ENCODE results near the gene CDC25C. TPM values are rescaled to one million over a fixed set of nuclear protein-coding genes. Genes with fewer than 3 reads are reported as not detected.

Gene CDC25C
- total RNA-seq, 1 experiment from 2014 or later = 19.3 TPM

DNA sequence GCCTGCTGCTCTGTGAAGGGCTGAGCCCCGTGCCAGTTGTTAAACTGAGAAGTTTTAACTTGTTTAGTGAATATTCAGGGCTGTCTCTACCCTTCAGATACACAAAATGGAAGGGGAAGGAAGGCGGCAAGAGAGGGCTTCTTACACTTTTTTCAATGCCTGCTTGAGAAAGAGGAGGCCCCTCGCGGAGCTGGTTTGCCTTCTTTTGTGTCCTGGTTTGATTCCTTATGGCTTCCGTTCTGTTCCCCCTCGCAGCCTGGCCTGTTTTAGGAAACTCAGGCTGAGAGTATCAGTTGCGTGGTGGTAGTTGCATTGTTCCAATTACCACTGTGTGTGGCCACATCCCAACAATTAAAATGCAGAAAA, 7.5 kb upstream of the CDC25C start:
- Histone ChIP-seq H3K4me1 (ENCODE audit: control insufficient read depth in 1 of 2, insufficient read depth in 2 of 2, low read length in 2 of 2) (peaks cover 0 to 28% of the 10 kb centered on the region in 2 experiments; a peak in 2 of 4 replicates), H3K4me3 (replicated peaks in 1 of 2; ENCODE audit: low read depth in 1 of 2, low read length in 2 of 2) (peak overlapping the region; percentile 67 to 74), H3K9ac (ENCODE audit: low read length) (peak overlapping the region; percentile 80), H2AFZ (ENCODE audit: low read depth, low read length, poor library complexity, severe bottlenecking) (no peak overlapping the region), H3K4me2 (ENCODE audit: low read length) (peak overlapping the region; percentile 88), H3K27me3 (ENCODE audit: insufficient read depth, low read length) (no peaks in the 10 kb centered on the region), H3K36me3 (ENCODE audit: control insufficient read depth in 1 of 2, insufficient read depth in 2 of 2, low read length in 2 of 2) (peaks cover 16 to 19% of the 10 kb centered on the region in 2 experiments), H3K27ac (ENCODE audit: low read depth, low read length) (peak overlapping the region; percentile 85; the same call in 1 of the 2 replicates), H4K20me1 (ENCODE audit: insufficient read depth) (no peaks in the 10 kb centered on the region), H3K9me2 (ENCODE audit: insufficient read depth) (no peaks in the 10 kb centered on the region), H3K79me2 (ENCODE audit: insufficient read depth, low read length) (peaks cover 40% of the 10 kb centered on the region), H3K9me3 (ENCODE audit: control insufficient read depth in 1 of 2, insufficient read depth in 1 of 2, low read depth in 1 of 2, low read length in 2 of 2) (no peaks in the 10 kb centered on the region)
- POLR2A ChIA-PET = interaction anchor here (1.4 to 6.5 kb wide), 3 partner anchors 8 to 13 kb away, joined by 7 to 59 read pairs (median 9); partner anchors contain the start of gene KDM3B
- DNase-seq (ENCODE audit: low read depth, low spot score) = no peak
- RAD21 ChIA-PET (ENCODE audit: low non-redundant PET in 1 of 2, low total read pairs in 2 of 2, uncharacterized antibody in 2 of 2, unreplicated experiment in 2 of 2) = no interaction called here
- BruUV-seq (replicated peaks) = TSS peak; percentile 56
- ATAC-seq = no peak
- CTCF ChIA-PET = interaction anchor here (5.1 kb wide), 1 partner anchor 13 kb away, joined by 40 read pairs; the partner anchor contains the start of gene KDM3B
- TF ChIP-seq ZNF274 (IDR thresholded peaks at IDR 0.05; ENCODE audit: low read depth, low read length) (no peak), YY1 (IDR thresholded peaks at IDR 0.05; ENCODE audit: extremely low read depth, insufficient replicate concordance, low read depth, low read length) (no peak), SRF (IDR thresholded peaks at IDR 0.05; ENCODE audit: low read depth) (no peak), EZH2phosphoT487 (IDR thresholded peaks at IDR 0.05; ENCODE audit: borderline replicate concordance) (no peak), ELF1 (IDR thresholded peaks at IDR 0.05; ENCODE audit: borderline replicate concordance, low read depth) (no peak), FOSL1 (IDR thresholded peaks at IDR 0.05; ENCODE audit: low read depth) (no peak), SP1 (IDR thresholded peaks at IDR 0.05; ENCODE audit: low read depth) (no peak), POLR2A (IDR thresholded peaks at IDR 0.05; ENCODE audit: borderline replicate concordance, extremely low read depth, insufficient read depth, insufficient read length) (no peak), SIN3A (IDR thresholded peaks at IDR 0.05; ENCODE audit: low read depth) (no peak), JUND (IDR thresholded peaks at IDR 0.05) (no peak), EZH2 (IDR thresholded peaks at IDR 0.05) (no peak), ZFX (IDR thresholded peaks at IDR 0.05) (no peak), POLR2AphosphoS5 (IDR thresholded peaks at IDR 0.05; ENCODE audit: low read depth, low read length) (no peak), EGR1 (IDR thresholded peaks at IDR 0.05; ENCODE audit: low read depth) (no peak), RAD21 (IDR thresholded peaks at IDR 0.05; ENCODE audit: low read depth) (no peak)
- TF ChIP-seq, protein P1, sequence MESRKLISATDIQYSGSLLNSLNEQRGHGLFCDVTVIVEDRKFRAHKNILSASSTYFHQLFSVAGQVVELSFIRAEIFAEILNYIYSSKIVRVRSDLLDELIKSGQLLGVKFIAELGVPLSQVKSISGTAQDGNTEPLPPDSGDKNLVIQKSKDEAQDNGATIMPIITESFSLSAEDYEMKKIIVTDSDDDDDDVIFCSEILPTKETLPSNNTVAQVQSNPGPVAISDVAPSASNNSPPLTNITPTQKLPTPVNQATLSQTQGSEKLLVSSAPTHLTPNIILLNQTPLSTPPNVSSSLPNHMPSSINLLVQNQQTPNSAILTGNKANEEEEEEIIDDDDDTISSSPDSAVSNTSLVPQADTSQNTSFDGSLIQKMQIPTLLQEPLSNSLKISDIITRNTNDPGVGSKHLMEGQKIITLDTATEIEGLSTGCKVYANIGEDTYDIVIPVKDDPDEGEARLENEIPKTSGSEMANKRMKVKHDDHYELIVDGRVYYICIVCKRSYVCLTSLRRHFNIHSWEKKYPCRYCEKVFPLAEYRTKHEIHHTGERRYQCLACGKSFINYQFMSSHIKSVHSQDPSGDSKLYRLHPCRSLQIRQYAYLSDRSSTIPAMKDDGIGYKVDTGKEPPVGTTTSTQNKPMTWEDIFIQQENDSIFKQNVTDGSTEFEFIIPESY (IDR thresholded peaks at IDR 0.05; ENCODE audit: extremely low read depth, insufficient replicate concordance, low read length) = no peak
- TF ChIP-seq, protein P2, sequence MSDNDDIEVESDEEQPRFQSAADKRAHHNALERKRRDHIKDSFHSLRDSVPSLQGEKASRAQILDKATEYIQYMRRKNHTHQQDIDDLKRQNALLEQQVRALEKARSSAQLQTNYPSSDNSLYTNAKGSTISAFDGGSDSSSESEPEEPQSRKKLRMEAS (IDR thresholded peaks at IDR 0.05) = no peak
- TF ChIP-seq, protein P3, sequence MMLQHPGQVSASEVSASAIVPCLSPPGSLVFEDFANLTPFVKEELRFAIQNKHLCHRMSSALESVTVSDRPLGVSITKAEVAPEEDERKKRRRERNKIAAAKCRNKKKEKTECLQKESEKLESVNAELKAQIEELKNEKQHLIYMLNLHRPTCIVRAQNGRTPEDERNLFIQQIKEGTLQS (IDR thresholded peaks at IDR 0.05) = no peak
- TF ChIP-seq, protein P4, sequence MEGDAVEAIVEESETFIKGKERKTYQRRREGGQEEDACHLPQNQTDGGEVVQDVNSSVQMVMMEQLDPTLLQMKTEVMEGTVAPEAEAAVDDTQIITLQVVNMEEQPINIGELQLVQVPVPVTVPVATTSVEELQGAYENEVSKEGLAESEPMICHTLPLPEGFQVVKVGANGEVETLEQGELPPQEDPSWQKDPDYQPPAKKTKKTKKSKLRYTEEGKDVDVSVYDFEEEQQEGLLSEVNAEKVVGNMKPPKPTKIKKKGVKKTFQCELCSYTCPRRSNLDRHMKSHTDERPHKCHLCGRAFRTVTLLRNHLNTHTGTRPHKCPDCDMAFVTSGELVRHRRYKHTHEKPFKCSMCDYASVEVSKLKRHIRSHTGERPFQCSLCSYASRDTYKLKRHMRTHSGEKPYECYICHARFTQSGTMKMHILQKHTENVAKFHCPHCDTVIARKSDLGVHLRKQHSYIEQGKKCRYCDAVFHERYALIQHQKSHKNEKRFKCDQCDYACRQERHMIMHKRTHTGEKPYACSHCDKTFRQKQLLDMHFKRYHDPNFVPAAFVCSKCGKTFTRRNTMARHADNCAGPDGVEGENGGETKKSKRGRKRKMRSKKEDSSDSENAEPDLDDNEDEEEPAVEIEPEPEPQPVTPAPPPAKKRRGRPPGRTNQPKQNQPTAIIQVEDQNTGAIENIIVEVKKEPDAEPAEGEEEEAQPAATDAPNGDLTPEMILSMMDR (IDR thresholded peaks at IDR 0.05 in 2 of 3, conservative IDR thresholded peaks at IDR 0.05 in 1 of 3; ENCODE audit: borderline replicate concordance in 1 of 3, insufficient read depth in 1 of 3, low read depth in 2 of 3, low read length in 2 of 3) = no peak
- intact Hi-C loops (cut with micrococcal nuclease) = no loop called here
